HG03159 (cell line): ENCODE data around the gene DUSP1.
A peak's percentile ranks its signal among the peaks of the same experiment; 100 is the strongest.
"Not testable (repeated sequence)": the region's sequence is repeated elsewhere in the genome, so short reads cannot be mapped to it uniquely, and the experiment has no call there.

ENCODE experiments used
- ATAC-seq: cut with Tn5 transposase; IDR thresholded peaks from one replicate; pipeline ENCODE4 v1.9.1; 2021; ENCODE audit warnings: mild to moderate bottlenecking, moderate library complexity; ENCODE audit not compliant: unreplicated experiment

Gene DUSP1, protein sequence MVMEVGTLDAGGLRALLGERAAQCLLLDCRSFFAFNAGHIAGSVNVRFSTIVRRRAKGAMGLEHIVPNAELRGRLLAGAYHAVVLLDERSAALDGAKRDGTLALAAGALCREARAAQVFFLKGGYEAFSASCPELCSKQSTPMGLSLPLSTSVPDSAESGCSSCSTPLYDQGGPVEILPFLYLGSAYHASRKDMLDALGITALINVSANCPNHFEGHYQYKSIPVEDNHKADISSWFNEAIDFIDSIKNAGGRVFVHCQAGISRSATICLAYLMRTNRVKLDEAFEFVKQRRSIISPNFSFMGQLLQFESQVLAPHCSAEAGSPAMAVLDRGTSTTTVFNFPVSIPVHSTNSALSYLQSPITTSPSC

GRCh38 chr5:172770675-172771438 is at the start of gene DUSP1:
Gene DUSP1, minus strand, starts transcription at chr5:172771195. Its CDS starts 243 bp downstream, at chr5:172770952.
- peak; percentile 57 for ATAC-seq

GRCh38 chr5:172820046-172820767 is 49.2 kb upstream of the DUSP1 start:
- no peak for ATAC-seq

DNA sequence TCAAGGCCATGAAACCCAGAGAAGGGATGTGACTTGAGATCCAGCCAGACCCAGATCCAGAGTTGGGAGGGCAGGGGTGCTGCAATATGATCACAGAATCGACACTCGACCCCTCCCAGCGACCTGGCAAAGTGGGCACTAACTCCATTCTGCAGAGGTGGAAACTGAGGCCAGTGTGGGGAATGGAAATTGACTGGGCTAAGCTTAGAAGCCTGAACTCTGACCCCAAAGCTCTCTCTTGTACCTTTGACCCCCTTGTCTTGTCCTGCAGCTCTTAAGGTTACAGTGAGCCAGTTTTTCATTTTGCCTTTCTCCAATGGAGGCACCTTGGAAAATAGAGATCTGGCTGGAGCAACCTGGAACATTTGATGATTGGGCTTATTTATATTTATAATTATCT is 48.6 kb upstream of the DUSP1 start:
- ATAC-seq, result no peak

DNA sequence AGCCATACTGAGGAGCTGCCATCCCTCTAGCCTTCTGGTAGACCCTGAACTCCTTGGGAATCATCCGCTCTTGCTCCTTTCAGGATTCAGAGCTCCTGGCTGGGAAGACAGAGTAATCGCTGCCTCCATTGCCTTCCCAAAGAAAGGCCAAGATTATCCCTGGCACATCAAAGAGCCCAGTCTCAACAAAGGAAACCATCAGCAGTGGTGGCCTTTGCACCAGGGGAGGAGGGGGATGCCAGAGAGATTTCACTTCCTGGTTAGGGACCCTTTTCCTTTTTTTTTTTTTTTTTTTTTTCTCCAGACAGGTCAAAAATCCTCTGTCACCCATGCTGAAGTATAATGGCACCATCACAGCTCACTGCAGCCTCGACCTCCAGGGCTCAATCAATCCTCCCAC is 47.1 kb upstream of the DUSP1 start:
- no peak for ATAC-seq

- ATAC-seq, result no peak
Observed at GRCh38 chr5:172817664-172818063, 46.7 kb upstream of the DUSP1 start.

- no peak for ATAC-seq
Observed at GRCh38 chr5:172816925-172817562, 46.0 kb upstream of the DUSP1 start.

DNA sequence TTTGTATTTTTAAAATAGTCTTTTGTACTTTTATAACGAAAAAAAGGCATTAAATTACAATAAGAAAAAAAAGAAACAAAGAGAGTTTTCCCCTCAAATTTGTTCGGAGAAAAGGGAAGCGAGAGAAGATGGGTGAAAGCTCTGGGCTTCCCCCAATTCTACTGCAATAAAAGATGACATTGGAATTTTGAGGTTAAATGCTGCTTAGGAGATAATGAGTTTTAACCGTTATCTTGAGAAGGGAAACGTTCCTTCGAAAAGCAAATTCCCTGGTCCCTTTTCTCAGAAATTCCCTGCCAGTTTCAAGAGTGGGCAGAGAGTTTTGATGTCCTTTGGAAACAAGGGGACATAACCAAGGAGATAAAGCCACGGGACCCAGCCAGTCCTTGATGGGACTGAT is 44.6 kb upstream of the DUSP1 start:
- no peak for ATAC-seq

DNA sequence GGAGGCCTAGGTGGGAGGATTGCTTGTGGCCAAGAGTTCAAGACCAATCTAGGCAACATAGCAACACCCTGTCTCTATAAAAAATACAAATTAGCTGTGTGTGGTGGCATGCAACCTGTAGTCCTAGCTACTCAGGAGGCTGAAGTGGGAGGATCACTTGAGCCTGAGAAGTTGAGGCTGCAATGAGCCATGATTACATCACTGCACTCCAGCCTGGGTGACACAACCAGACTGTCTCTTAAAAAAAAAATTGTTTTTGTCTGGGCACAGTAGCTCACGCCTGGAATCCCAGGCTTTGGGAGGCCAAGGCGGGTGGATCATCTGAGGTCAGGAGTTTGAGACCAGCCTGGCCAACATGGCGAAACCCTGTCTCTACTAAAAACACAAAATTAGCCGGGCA is 40.0 kb upstream of the DUSP1 start:
- not testable (repeated sequence) for ATAC-seq

GRCh38 chr5:172809774-172810173 is 38.8 kb upstream of the DUSP1 start:
- no peak for ATAC-seq

DNA sequence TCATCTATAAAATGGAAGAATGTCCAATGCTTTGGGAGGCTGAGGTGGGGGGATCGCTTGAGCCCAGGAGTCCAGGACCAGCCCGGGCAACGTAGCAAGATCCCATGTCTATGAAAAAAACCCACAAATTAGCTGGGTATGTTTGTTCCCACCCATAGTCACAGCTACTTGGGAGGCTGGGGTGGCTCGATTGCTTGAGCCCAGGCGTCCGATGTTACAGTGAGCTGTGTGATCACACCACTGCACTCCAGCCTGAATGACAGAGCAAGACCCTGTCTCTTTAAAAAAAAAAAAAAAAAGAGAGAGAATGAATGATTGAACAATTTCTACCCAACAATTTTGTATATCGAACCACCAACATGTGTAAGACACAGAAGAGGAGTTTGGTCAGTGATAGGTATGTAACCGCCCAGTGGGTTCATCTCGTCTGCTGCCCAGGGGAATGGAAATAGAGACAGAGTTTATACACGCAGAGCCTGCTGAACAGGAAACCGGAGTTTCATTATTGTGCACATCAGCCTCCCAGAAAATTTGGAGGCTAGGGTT is 36.8 kb upstream of the DUSP1 start:
- no peak for ATAC-seq

DNA sequence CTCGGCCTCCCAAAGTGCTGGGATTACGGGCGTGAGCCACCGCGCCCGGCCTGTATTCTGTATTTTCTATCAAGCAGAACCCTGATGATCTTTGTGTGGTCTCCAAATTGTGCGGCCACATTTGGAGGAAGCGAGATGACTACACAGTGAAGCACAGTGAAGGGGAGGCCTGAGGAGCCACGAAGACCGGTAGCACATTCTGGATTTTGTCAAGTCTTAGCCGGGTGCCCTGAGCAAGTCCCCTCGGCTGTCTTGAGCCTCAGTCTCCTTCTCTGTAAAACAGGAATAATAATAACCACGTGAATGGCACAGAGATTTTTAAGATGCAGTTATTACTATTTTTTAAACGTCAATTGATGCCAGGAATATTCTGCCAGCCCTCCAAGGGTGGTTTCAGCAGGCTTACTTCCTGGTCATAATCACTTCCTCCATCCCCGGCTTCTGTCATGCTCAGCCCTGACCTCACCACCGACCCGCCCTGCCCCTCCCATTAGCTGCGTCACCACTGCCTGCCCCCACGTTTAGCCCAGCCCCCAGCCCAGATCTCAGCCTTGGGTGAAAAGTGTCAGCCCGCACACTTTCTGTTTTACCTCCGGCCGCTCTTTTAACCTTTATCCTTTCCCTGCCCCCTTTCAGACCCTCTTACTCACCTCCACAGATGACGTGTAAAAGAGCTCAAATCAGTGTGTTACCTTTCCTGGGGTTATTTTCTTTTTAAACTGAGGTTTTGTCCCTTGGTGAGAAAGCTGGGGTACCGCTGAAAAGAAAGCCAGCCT is 36.1 kb upstream of the DUSP1 start:
- ATAC-seq, result peak; percentile 96

- ATAC-seq, result no peak
Observed at GRCh38 chr5:172805736-172806255, 34.8 kb upstream of the DUSP1 start.

DNA sequence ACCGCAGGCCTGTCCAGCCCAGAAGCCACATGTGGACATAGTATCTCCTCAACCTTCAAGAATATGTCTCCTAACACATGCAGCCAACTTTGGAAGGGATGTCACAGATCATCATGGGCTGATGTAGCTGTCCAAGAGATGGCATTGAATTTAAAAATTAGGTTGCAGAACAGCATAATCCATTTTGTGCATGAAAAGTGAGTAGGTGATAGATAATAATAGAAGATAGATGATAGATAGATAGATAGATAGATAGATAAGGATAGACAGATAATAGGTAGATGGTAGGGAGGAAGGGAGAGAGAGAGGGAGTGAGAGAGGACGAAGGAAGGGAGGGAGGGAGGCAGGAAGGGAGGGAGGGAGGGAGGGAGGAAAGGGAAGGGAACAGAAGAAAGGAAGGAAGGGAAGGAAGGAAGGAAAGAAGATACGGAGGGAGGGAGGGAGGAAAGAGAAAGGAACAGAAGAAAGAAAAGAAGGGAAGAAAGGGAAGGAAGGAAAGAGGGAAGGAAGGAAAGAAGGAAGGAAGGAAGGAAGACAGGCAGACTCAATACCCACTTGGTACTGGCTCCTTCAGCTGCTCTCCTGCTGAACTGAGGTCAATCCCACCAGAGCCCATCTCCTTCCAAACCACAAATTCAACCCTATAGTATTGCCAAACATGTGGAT is 34.2 kb upstream of the DUSP1 start:
- ATAC-seq, result no peak

DNA sequence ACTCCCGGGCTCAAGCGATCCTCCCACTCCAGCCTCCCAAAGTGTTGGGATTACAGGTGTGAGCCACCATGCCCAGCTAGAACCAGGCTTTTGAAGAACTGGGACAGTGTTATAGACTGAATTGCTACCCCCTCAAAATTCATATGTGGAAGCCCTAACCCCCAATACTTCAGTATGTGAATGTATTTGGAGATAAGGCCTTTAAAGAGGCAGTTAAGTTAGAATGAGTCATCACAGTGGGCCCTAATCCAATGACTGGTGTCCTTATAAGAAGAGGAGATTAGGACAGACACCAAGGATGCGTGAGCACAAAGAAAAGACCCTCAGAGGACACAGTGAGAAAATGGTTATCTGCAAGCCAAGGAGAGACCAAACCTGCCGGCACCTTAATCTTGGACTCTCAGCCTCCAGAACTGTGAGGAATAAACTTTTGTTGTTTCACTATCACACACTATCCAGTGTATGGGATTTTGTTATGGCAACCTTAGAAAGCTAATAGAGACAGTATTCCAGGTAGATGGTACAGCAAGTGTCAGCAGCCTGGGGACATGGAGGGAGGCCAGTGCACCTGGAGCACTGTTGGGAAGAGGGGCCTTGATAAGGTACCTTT is 31.7 kb upstream of the DUSP1 start:
- ATAC-seq, result no peak

- no peak for ATAC-seq
Observed at GRCh38 chr5:172802112-172802511, 31.1 kb upstream of the DUSP1 start.

GRCh38 chr5:172801179-172801671 is 30.2 kb upstream of the DUSP1 start:
- no peak for ATAC-seq

DNA sequence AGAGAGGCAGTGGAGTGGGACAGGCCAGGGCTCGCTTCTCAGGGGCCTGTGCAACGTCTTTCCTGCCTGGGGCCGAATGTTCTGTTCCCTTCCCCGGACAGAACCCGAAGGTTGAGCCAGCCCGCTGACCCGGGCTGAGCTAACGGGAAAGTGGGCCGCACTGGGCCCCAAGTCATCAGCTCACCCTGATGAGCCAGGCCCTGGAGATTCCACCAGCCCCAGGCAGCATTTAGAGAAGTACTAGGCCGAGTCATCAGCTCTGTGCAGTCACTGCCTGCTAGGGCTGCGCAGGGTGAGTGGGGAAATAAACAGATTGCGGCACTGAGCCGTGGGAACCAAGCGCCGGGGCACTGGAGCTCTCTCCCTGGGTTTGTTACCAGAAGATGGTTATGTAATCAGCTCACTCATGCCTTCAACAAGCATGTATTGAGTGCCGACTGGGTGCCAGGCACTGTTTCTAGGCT is 29.1 kb upstream of the DUSP1 start:
- no peak for ATAC-seq

DNA sequence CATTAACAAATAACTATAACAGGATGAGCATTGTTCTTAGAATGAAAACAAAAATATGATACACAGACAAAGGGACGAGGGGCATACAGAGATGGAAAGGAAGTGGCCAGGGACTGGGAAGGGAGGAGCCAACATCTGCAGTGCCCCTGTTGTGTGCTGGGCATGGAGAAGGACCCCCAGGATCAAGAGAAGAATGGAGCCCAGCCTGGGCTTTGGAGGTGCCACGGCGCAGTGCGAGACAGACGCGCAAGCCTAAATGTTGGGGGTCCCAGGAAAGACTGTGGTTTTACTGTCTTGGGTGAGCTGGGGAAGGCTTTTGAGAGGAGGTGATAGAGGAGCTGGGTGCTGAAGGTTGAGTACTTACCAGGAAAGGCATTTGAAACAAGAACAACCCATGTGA is 28.4 kb upstream of the DUSP1 start:
- ATAC-seq, result no peak
